Testis (tissue), 2 donors: ENCODE data around the gene PCBP3.

ENCODE experiments used
- POLR2A ChIP-seq: fragments of 450-650 bp; IDR thresholded peaks from one replicate; pipeline ENCODE4 v1.6.1; 2017; ENCODE audit warnings: antibody characterized with exemption, mild to moderate bottlenecking, moderate library complexity
- TF ChIP-seq, protein P1 (sequence below), 3 experiments: fragments of 450-650 bp in 2 of 3; fragments of 200-600 bp in 1 of 3; sonication (generic) in 1 of 3; IDR thresholded peaks; one replicate each; pipeline ENCODE4 v1.5.1; 2016 to 2019; ENCODE audit warnings: antibody characterized with exemption in 3 of 3, mild to moderate bottlenecking in 2 of 3, moderate library complexity in 1 of 3

- TF ChIP-seq, protein P1, sequence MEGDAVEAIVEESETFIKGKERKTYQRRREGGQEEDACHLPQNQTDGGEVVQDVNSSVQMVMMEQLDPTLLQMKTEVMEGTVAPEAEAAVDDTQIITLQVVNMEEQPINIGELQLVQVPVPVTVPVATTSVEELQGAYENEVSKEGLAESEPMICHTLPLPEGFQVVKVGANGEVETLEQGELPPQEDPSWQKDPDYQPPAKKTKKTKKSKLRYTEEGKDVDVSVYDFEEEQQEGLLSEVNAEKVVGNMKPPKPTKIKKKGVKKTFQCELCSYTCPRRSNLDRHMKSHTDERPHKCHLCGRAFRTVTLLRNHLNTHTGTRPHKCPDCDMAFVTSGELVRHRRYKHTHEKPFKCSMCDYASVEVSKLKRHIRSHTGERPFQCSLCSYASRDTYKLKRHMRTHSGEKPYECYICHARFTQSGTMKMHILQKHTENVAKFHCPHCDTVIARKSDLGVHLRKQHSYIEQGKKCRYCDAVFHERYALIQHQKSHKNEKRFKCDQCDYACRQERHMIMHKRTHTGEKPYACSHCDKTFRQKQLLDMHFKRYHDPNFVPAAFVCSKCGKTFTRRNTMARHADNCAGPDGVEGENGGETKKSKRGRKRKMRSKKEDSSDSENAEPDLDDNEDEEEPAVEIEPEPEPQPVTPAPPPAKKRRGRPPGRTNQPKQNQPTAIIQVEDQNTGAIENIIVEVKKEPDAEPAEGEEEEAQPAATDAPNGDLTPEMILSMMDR (IDR thresholded peaks at IDR 0.05) = no peak
- no peak for TF ChIP-seq POLR2A
Observed at GRCh38 chr21:45764792-45765191, 121.3 kb downstream of the PCBP3 start.
